Activated CD4-positive, alpha-beta T cell treated with anti-CD3 and anti-CD28 coated beads, Interleukin-2, amount 50 U/mL, for 4 hours (primary cell): ENCODE results near the gene GRIK5.
A peak's percentile ranks its signal among the peaks of the same experiment; 100 is the strongest.
"Not testable (repeated sequence)": the region's sequence is repeated elsewhere in the genome, so short reads cannot be mapped to it uniquely, and the experiment has no call there.

Experiments
- DNase-seq, 2 experiments: peaks; one replicate each; pipeline ENCODE4 v3.0.0-alpha.2; 2020

The GRIK5 gene

DNA sequence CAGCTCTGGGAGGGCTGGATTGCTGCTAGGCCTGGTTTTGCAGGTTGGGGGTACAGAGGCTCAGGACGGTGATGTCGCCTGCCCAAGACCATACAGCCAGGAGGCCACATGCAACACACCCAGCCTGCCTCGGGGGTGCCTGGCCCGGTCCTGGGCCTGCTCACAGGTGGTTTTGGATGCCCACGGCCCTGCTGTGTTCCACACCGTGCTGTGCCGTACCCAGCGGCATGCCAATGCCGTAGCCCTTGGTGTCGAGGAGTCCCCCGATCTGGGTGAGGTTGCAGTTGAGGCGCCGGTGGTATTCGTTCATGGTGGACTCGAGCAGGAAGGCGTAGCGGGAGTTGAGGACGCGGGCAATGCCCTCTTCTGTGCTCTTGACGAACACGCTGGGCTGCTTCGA is 64.5 kb downstream of the GRIK5 start:
- DNase-seq = no peak

GRCh38 chr19:42003506-42004294 is 66.3 kb downstream of the GRIK5 start:
- no peak for DNase-seq

DNA sequence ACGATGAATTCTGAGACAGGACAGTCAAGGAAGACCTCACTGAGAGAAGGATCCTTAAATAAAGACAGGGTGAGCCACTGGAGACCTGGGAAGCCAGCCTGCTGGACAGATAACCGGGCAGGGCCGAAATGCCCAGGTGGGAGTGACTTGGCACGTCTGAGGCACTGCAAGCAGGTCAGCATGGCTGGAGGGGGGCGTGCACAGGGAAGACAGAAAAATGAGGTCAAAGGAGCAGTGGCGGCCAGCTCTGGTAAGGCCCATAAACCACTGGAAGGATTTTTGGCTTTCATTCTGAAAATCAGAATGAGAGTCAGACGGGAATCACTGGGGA is 70.2 kb downstream of the GRIK5 start:
- no peak for DNase-seq

DNA sequence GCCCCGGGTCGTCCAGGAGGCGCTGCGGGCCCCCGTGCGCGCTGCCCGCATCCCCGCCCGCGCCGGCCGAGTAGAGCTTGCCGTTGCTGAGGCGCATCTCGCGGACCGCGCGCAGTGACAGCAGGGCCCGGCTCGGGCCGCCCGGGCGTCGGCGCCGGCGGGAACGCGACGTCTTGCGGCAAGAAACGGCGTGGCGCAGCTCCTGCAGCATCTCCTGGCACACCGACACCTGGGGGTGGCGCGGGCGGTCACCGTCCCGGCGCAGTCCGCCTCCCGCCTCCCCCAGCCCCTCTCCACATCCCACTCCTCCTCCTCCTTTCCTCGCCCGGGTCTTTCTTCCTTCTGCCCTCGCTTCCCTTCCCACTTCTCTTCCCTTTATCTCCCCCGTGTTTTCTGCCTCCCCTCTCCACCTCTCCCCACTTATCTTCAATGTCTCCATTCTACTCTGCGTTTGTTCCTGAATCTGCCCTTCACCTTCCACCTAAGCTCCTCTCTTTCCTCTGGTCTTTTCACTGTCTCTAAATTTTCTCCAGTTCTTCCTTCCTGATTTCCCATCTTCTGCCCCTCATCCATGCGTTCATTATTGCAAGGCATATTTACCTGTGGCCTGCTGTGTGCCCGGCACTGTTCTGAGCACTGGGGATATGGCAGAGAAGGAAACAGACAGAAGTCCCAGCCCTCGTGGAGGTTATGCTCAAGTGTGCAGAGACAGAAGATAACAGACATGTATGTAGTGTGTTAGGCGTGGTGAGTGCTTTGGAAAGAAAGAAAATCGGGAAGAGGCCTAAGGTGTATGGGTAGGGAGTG is 70.7 kb downstream of the GRIK5 start:
- no peak for DNase-seq

GRCh38 chr19:41998246-41999020 is 71.6 kb downstream of the GRIK5 start:
- no peak for DNase-seq

DNA sequence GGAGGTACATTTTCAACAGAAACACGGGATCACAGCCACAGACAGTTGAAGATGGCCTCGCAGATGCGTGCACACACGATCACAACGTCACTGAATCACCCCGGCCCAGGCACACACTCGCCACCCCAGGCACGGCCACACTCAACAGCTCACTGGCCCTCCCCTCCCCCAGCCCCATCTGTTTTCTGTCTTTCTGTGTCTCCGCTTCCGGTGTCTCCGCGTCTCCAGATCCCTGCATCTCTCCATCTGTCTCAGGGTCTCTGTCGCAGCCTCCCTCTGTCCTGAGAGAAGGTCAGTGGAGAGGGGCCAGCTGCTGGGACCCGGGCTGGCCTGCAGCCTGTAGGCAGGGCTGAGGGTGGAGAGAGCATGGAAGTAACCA is 72.2 kb downstream of the GRIK5 start:
- no peak for DNase-seq

GRCh38 chr19:41997121-41997850 is 72.7 kb downstream of the GRIK5 start:
- DNase-seq = peak in 1 of 2 experiments; percentile 13

GRCh38 chr19:41995959-41996797 is 73.8 kb downstream of the GRIK5 start:
- DNase-seq = no peak

DNA sequence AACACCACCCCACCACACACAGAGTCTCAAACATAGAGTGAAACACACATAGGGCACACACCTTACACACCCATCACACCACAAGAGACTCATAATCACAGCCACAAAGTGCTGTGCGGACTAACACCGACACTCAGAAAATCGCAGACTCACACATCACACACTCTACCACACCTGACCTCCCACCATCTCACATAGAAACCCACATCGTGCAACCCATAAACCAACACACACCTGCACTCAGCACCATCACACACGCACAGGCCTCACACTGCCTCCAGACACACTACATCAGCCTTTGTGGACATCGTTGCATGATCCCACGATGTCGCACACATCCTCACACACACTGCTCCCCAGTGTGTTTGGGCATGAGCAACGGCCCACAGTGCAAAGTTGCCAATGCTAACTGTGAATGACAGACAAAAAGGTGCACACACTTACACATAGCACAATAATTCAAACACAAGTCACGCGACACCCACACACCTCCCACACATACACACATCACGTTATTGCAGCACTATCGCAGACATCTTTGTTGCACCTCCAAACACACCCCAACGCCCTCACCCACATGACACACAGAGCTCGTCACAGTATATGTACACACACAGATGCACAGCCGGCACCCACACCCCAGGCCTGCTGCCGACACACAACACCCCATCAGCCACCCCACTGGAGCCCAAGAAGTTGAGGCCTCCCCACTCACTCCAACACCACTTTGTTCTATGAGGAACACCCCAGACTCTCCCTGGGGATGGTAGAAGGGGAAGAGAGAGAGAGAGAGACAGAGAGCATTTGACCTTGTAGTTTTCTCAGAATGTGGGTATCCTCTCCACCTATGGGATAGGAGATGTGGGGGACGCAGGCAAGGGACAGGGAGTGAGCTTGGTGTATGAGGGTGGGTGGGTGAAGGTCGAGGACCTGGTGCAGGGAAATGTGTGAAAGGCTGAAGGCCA is 74.7 kb downstream of the GRIK5 start:
- no peak for DNase-seq

GRCh38 chr19:41994521-41994971 is 75.5 kb downstream of the GRIK5 start:
- DNase-seq = peak in 1 of 2 experiments; percentile 16

GRCh38 chr19:41993612-41994483 is 76.2 kb downstream of the GRIK5 start, which contains the start of gene ATP1A3:
Gene ATP1A3, minus strand, starts transcription at chr19:41994230. Its CDS starts 154 bp downstream, at chr19:41994076.
- peak; percentile 32 to 42 for DNase-seq

GRCh38 chr19:41991925-41992569 is 78.0 kb downstream of the GRIK5 start:
- not testable (repeated sequence) for DNase-seq

- DNase-seq = no peak
These were observed 79.0 kb downstream of the GRIK5 start for GRCh38 chr19:41991025-41991424.

- DNase-seq = no peak
These were observed 79.4 kb downstream of the GRIK5 start for GRCh38 chr19:41990615-41991014.

GRCh38 chr19:41990028-41990427 is 80.0 kb downstream of the GRIK5 start:
- no peak for DNase-seq

- no peak for DNase-seq
These were observed 81.1 kb downstream of the GRIK5 start for GRCh38 chr19:41988947-41989346.

DNA sequence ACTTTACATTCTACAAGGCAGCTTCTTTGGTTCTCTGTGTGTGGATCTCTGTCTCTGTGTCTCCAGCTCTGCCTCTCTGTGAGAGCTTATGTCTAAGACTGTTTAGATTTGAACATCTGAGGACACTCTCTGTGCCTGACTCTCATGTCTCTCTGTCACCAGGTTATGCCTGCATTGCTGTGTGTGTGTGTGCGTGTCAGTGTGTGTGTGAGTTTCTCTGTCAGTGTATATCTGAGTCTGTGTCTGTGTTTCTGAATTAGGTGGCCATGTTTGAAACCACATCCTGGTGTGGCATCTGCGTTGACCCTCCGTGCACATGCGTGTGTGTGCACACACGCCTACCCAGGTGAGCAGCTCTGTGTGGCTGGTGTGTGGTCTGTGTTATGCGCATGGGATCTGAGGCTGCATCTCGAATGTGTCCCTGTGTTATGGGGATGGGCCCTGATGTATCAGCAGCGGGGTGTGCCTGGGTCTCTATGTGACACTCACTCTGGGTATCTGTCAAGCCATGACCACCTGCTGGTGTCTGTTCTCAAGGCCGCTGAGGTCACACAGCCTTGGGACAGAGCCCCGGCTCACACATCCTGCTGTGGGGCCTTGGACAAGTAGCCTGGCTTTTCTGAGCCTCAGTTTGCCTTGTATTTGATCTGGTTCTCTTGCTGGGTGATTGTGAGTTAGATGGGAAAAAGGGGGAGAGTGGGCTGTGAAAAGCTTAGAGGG is 82.7 kb downstream of the GRIK5 start:
- no peak for DNase-seq

DNA sequence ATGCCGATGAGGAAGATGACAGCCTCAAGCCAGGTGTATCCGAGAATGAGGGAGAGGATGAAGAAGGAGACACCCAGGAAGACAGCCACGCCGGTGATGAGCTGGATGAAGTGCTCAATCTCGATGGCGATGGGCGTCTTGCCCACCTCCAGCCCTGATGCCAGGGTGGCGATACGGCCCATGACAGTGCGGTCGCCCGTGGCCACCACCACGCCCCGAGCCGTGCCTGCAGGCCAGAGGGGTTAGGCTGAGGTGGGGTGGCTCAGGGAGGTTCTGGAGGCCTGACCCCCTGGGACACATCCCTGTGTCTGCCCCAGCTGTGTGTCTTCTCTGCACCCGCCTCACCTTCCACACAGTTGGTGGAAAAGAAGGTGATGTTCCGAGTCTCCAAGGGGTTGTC is 85.0 kb downstream of the GRIK5 start:
- no peak for DNase-seq
